Kidney (tissue), 14 donors: ENCODE measurements around the gene DQX1. TPM values are rescaled to one million over a fixed set of nuclear protein-coding genes. Genes with fewer than 3 reads are reported as not detected.

Experiments
- DNase-seq, 5 donors: peaks; one replicate each; pipeline ENCODE4 v3.0.0-alpha.2; 2013 to 2020
- FAIRE-seq: peaks from 2 replicates; lab custom pipeline; 2012; peaks lifted over from hg19 to GRCh38; lab: Jason Lieb, UNC
- H3K27ac ChIP-seq, 2 donors: one replicate each; pipeline ENCODE4 v1.7.0; 2013; ENCODE audit warnings: low read depth in 2 of 2, low read length in 2 of 2, inconsistent platforms in 1 of 2
- H3K27me3 ChIP-seq: one replicate; pipeline ENCODE4 v1.7.1; 2013; ENCODE audit warnings: low read length, inconsistent platforms; ENCODE audit not compliant: control insufficient read depth, insufficient read depth
- H3K36me3 ChIP-seq, 3 donors: one replicate each; pipeline versions ENCODE4 v1.7.0 to v1.7.1; 2013; ENCODE audit warnings: low read length in 3 of 3, control low read depth in 1 of 3, inconsistent platforms in 1 of 3; ENCODE audit not compliant: insufficient read depth in 3 of 3, control insufficient read depth in 2 of 3
- H3K4me1 ChIP-seq, 3 donors: one replicate each; pipeline versions ENCODE4 v1.7.0 to v1.7.1; 2013; ENCODE audit warnings: low read length in 3 of 3, inconsistent platforms in 1 of 3, low read depth in 1 of 3; ENCODE audit not compliant: control insufficient read depth in 2 of 3, insufficient read depth in 2 of 3
- H3K4me3 ChIP-seq, 3 donors: one replicate each; pipeline versions ENCODE4 v1.7.0 to v1.8.1; 2013; ENCODE audit warnings: low read length in 3 of 3, control low read depth in 1 of 3, inconsistent platforms in 1 of 3
- H3K9ac ChIP-seq, 3 donors: one replicate each; pipeline versions ENCODE4 v1.7.0 to v1.7.1; 2013; ENCODE audit warnings: low read length in 3 of 3, control low read depth in 1 of 3, inconsistent platforms in 1 of 3
- H3K9me3 ChIP-seq, 3 donors: one replicate each; pipeline versions ENCODE4 v1.7.0 to v1.7.1; 2013; ENCODE audit warnings: low read length in 3 of 3, control low read depth in 1 of 3, inconsistent platforms in 1 of 3; ENCODE audit not compliant: control insufficient read depth in 2 of 3, insufficient read depth in 1 of 3
- CTCF ChIP-seq: IDR thresholded peaks from 3 replicates; pipeline ENCODE4 v1.5.1; 2012; ENCODE audit warnings: mild to moderate bottlenecking, moderate library complexity, borderline replicate concordance; ENCODE audit not compliant: insufficient read depth; ENCODE audit errors: extremely low read depth
- intact Hi-C: fragments of 100-400 bp; cut with DNase I; formaldehyde crosslinking; loops from one replicate; pipeline ENCODE4 v1.11.1; 2022
- polyA plus RNA-seq: library from polyadenylated mRNA; stranded (reverse); fragments of 350-450 nt; fragmentation: Illumina TruSeq; extraction: RNeasy Lipid Tissue Mini Kit (QIAGEN cat#74804); gene quantifications from one replicate; pipeline ENCODE4 v1.2.3, GENCODE V29; 2014; ENCODE audit warnings: low read depth, low replicate concordance; ENCODE audit not compliant: insufficient read depth
- total RNA-seq: library from RNA; stranded (reverse); fragmentation: NEBNext Ultra II Directional; extraction: Animal tissue kit (Norgen Biotek cat#: 25700); gene quantifications from one replicate; pipeline ENCODE4 v1.2.1, GENCODE V29; 2021
- donor health status: control.
- donor health status: control.
- donor health status: control.
- donor health status: control.
- donor health status: control.
- donor health status: DM: yes; HTN: yes; CAD: no.
- donor health status: Normal renal cell carcinoma (clear cell type).

DQX1 gene
- total and polyA plus RNA-seq, 2 donors from 2014 or later = not detected

GRCh38 chr2:74474899-74475298 is 51.1 kb downstream of the DQX1 start:
- Histone ChIP-seq H3K9me3 (no peaks in the 10 kb centered on the region), H3K4me3 (no peak overlapping the region), H3K36me3 (peaks cover 0 to 13% (median 13%) of the 10 kb centered on the region in 3 donors), H3K4me1 (peaks cover 0 to 2% (median 0%) of the 10 kb centered on the region in 3 donors), H3K9ac (no peak overlapping the region), H3K27me3 (no peaks in the 10 kb centered on the region), H3K27ac (no peak overlapping the region)
- no peak for TF ChIP-seq CTCF
- no peak for FAIRE-seq
- intact Hi-C loops = no loop called here
- DNase-seq = peak in 1 of 5 donors; percentile 55

GRCh38 chr2:74474481-74474880 is 51.5 kb downstream of the DQX1 start:
- DNase-seq = peak in 1 of 5 donors; percentile 64
- no peak for TF ChIP-seq CTCF
- Histone ChIP-seq H3K9me3 (no peaks in the 10 kb centered on the region), H3K27me3 (no peaks in the 10 kb centered on the region), H3K27ac (no peak overlapping the region), H3K4me3 (no peak overlapping the region), H3K9ac (no peak overlapping the region), H3K4me1 (peaks cover 0 to 2% (median 0%) of the 10 kb centered on the region in 3 donors), H3K36me3 (peaks cover 0 to 13% (median 13%) of the 10 kb centered on the region in 3 donors)
- no peak for FAIRE-seq
- intact Hi-C loops = no loop called here

- no peak for TF ChIP-seq CTCF
- Histone ChIP-seq H3K27me3 (no peaks in the 10 kb centered on the region), H3K27ac (peak overlapping the region; percentile 80 to 94), H3K36me3 (peaks cover 0 to 13% (median 13%) of the 10 kb centered on the region in 3 donors), H3K4me1 (peaks cover 0 to 2% (median 0%) of the 10 kb centered on the region in 3 donors), H3K9ac (peak overlapping the region; percentile 62 to 98 (median 68)), H3K9me3 (no peaks in the 10 kb centered on the region), H3K4me3 (peak overlapping the region; percentile 78 to 97 (median 96))
- intact Hi-C loops = no loop called here
- DNase-seq (no peak), FAIRE-seq (no peak)
Observed at GRCh38 chr2:74472945-74473258, 53.1 kb downstream of the DQX1 start.
